Measurements from ENCODE around the gene TOLLIP. TPM values are rescaled to one million over a fixed set of nuclear protein-coding genes. Genes with fewer than 3 reads are reported as not detected.

Gene TOLLIP
- total and polyA plus RNA-seq, 2 of the 8 experiments (the other 6 are each of a cell fraction or from before 2014, with no cell fraction given) = 23.7 to 34.7 TPM

- TF ChIP-seq CTCF (IDR thresholded peaks at IDR 0.05; ENCODE audit: control extremely low read depth in 1 of 3, insufficient read depth in 1 of 3, low read depth in 1 of 3, low read length in 3 of 3) = no peak
- TF ChIP-seq USF2 (IDR thresholded peaks at IDR 0.05; ENCODE audit: low read length) = no peak
- no peak for TF ChIP-seq JUN (IDR thresholded peaks at IDR 0.05; ENCODE audit: low read depth, low read length)
- no peak for TF ChIP-seq GTF2F1 (IDR thresholded peaks at IDR 0.05; ENCODE audit: borderline replicate concordance, low read depth, low read length)
- TF ChIP-seq PHF8 (conservative IDR thresholded peaks at IDR 0.05; ENCODE audit: low read depth, low read length) = no peak
- TF ChIP-seq CEBPB (IDR thresholded peaks at IDR 0.05; ENCODE audit: low read depth, low read length) = no peak
These were observed 50.4 kb downstream of the TOLLIP start (continued) for GRCh38 chr11:1259076-1259461.
